ENCODE data around the gene CD99. TPM values are rescaled to one million over a fixed set of nuclear protein-coding genes. Genes with fewer than 3 reads are reported as not detected.

The CD99 gene
- total and polyA plus RNA-seq, 2 donors (not counting 1 experiment from before 2014, with no cell fraction given), result 177 to 551 TPM

- Histone ChIP-seq H3K27ac (ENCODE audit: insufficient read depth, low read length) (no peak overlapping the region), H3K9me3 (ENCODE audit: control insufficient read depth, insufficient read depth, low read depth, low read length) (no peaks in the 10 kb centered on the region), H3K27me3 (ENCODE audit: control insufficient read depth, insufficient read depth, low read length) (no peaks in the 10 kb centered on the region), H3K79me2 (ENCODE audit: control insufficient read depth, insufficient read depth, low read length) (no peaks in the 10 kb centered on the region), H3K36me3 (ENCODE audit: control insufficient read depth, insufficient read depth, low read length) (no peaks in the 10 kb centered on the region), H4K20me1 (ENCODE audit: control insufficient read depth, extremely low read depth, insufficient read depth, low read length) (no peaks in the 10 kb centered on the region), H3K4me3 (replicated peaks in 1 of 4; ENCODE audit: control extremely low read depth in 1 of 4, insufficient read depth in 1 of 4, low read depth in 3 of 4, low read length in 4 of 4) (no peak overlapping the region), H3K4me2 (ENCODE audit: extremely low read depth, insufficient read depth, low read length) (no peak overlapping the region), H2AFZ (ENCODE audit: low read length) (no peak overlapping the region), H3K9ac (ENCODE audit: insufficient read depth, low read length) (no peak overlapping the region), H3K4me1 (ENCODE audit: control insufficient read depth, extremely low read depth, insufficient read depth, low read length) (no peaks in the 10 kb centered on the region)
- DNase-seq (ENCODE audit: low read depth in 2 of 2), result no peak
- TF ChIP-seq CTCF (conservative IDR thresholded peaks at IDR 0.05 in 1 of 2, IDR thresholded peaks at IDR 0.05 in 1 of 2; ENCODE audit: low read depth in 1 of 2, low read length in 2 of 2), result no peak
- TF ChIP-seq EZH2 (IDR thresholded peaks at IDR 0.05; ENCODE audit: low read length, missing control alignments), result no peak
Observed at GRCh38 chrX:2784026-2784425, 92.9 kb downstream of the CD99 start.

- TF ChIP-seq EZH2 (IDR thresholded peaks at IDR 0.05; ENCODE audit: low read length, missing control alignments), result no peak
- no peak for TF ChIP-seq CTCF (conservative IDR thresholded peaks at IDR 0.05 in 1 of 2, IDR thresholded peaks at IDR 0.05 in 1 of 2; ENCODE audit: low read depth in 1 of 2, low read length in 2 of 2)
- H4K20me1 ChIP-seq (ENCODE audit: control insufficient read depth, extremely low read depth, insufficient read depth, low read length), result no peaks in the 10 kb centered on the region
- no peaks in the 10 kb centered on the region for H3K9me3 ChIP-seq (ENCODE audit: control insufficient read depth, insufficient read depth, low read depth, low read length)
- H3K27ac ChIP-seq (ENCODE audit: insufficient read depth, low read length), result no peak overlapping the region
- H3K79me2 ChIP-seq (ENCODE audit: control insufficient read depth, insufficient read depth, low read length), result no peaks in the 10 kb centered on the region
- H3K9ac ChIP-seq (ENCODE audit: insufficient read depth, low read length), result no peak overlapping the region
- no peak overlapping the region for H2AFZ ChIP-seq (ENCODE audit: low read length)
- H3K4me3 ChIP-seq (replicated peaks in 1 of 4; ENCODE audit: control extremely low read depth in 1 of 4, insufficient read depth in 1 of 4, low read depth in 3 of 4, low read length in 4 of 4), result no peak overlapping the region
- H3K36me3 ChIP-seq (ENCODE audit: control insufficient read depth, insufficient read depth, low read length), result no peaks in the 10 kb centered on the region
- no peaks in the 10 kb centered on the region for H3K4me1 ChIP-seq (ENCODE audit: control insufficient read depth, extremely low read depth, insufficient read depth, low read length)
- DNase-seq (ENCODE audit: low read depth in 2 of 2), result no peak
- no peaks in the 10 kb centered on the region for H3K27me3 ChIP-seq (ENCODE audit: control insufficient read depth, insufficient read depth, low read length)
- H3K4me2 ChIP-seq (ENCODE audit: extremely low read depth, insufficient read depth, low read length), result no peak overlapping the region
Observed at GRCh38 chrX:2785538-2785937, 94.4 kb downstream of the CD99 start.

GRCh38 chrX:2788980-2789379, 97.9 kb downstream of the CD99 start:
- H3K4me2 ChIP-seq (ENCODE audit: extremely low read depth, insufficient read depth, low read length), result no peak overlapping the region
- no peaks in the 10 kb centered on the region for H3K36me3 ChIP-seq (ENCODE audit: control insufficient read depth, insufficient read depth, low read length)
- no peaks in the 10 kb centered on the region for H4K20me1 ChIP-seq (ENCODE audit: control insufficient read depth, extremely low read depth, insufficient read depth, low read length)
- no peak for TF ChIP-seq CTCF (conservative IDR thresholded peaks at IDR 0.05 in 1 of 2, IDR thresholded peaks at IDR 0.05 in 1 of 2; ENCODE audit: low read depth in 1 of 2, low read length in 2 of 2)
- TF ChIP-seq EZH2 (IDR thresholded peaks at IDR 0.05; ENCODE audit: low read length, missing control alignments), result no peak
- no peak for DNase-seq (ENCODE audit: low read depth in 2 of 2)
- no peaks in the 10 kb centered on the region for H3K9me3 ChIP-seq (ENCODE audit: control insufficient read depth, insufficient read depth, low read depth, low read length)
- no peak overlapping the region for H3K4me3 ChIP-seq (replicated peaks in 1 of 4; ENCODE audit: control extremely low read depth in 1 of 4, insufficient read depth in 1 of 4, low read depth in 3 of 4, low read length in 4 of 4)
- H3K9ac ChIP-seq (ENCODE audit: insufficient read depth, low read length), result no peak overlapping the region
- H3K27me3 ChIP-seq (ENCODE audit: control insufficient read depth, insufficient read depth, low read length), result no peaks in the 10 kb centered on the region
- no peaks in the 10 kb centered on the region for H3K79me2 ChIP-seq (ENCODE audit: control insufficient read depth, insufficient read depth, low read length)
- H2AFZ ChIP-seq (ENCODE audit: low read length), result no peak overlapping the region
- H3K4me1 ChIP-seq (ENCODE audit: control insufficient read depth, extremely low read depth, insufficient read depth, low read length), result no peaks in the 10 kb centered on the region
- H3K27ac ChIP-seq (ENCODE audit: insufficient read depth, low read length), result no peak overlapping the region

All from fibroblast of lung (primary cell).